SU-DHL-6 (cell line): Measurements from ENCODE around the gene LRRC71.

Experiments used
- H2AFZ ChIP-seq: fragments of 200-600 bp; sonication (generic); 2 replicates; pipeline ENCODE4 v1.6.1; 2014; ENCODE audit warnings: low read depth, mild to moderate bottlenecking, moderate library complexity, mixed read lengths, antibody characterized with exemption, low read length; ENCODE audit not compliant: severe bottlenecking
- H3F3A ChIP-seq: fragments of 200-600 bp; shearing (Covaris generic); 2 replicates; pipeline ENCODE4 v1.6.0; 2016; ENCODE audit warnings: antibody characterized with exemption, mild to moderate bottlenecking; ENCODE audit not compliant: insufficient read depth
- H3K27ac ChIP-seq: fragments of 200-600 bp; sonication (generic); 2 replicates; pipeline ENCODE4 v1.5.1; 2016; ENCODE audit warnings: low read depth, mild to moderate bottlenecking, low read length, moderate library complexity, mixed read lengths
- H3K27me3 ChIP-seq: fragments of 200-600 bp; sonication (generic), shearing (Covaris generic); 2 replicates; pipeline ENCODE4 v1.6.0; 2014; ENCODE audit warnings: mild to moderate bottlenecking, low read length
- H3K36me3 ChIP-seq: fragments of 200-600 bp; sonication (generic); 2 replicates; pipeline ENCODE4 v1.6.1; 2014; ENCODE audit warnings: mild to moderate bottlenecking, low read length, mixed read lengths
- H3K4me2 ChIP-seq: fragments of 300-600, 200-600 bp; shearing (Covaris generic), sonication (generic); 2 replicates; pipeline ENCODE4 v1.6.0; 2014; ENCODE audit warnings: low read length, low read depth, mild to moderate bottlenecking; ENCODE audit not compliant: poor library complexity, severe bottlenecking
- H3K4me3 ChIP-seq: fragments of 200-600 bp; sonication (generic); 2 replicates; pipeline ENCODE4 v1.5.1; 2014; ENCODE audit warnings: antibody characterized with exemption, low read length, mild to moderate bottlenecking, mixed read lengths; ENCODE audit not compliant: insufficient read depth, poor library complexity, severe bottlenecking
- H3K79me2 ChIP-seq: fragments of 200-600 bp; sonication (generic); 2 replicates; pipeline ENCODE4 v1.6.1; 2014; ENCODE audit warnings: mild to moderate bottlenecking, low read length, moderate library complexity; ENCODE audit not compliant: insufficient read depth
- H3K9ac ChIP-seq: fragments of 200-600 bp; sonication (generic); 2 replicates; pipeline ENCODE4 v1.7.0; 2014; ENCODE audit warnings: mild to moderate bottlenecking, low read length
- H3K9me2 ChIP-seq: fragments of 200-600 bp; sonication (generic); replicated peaks from 2 replicates; pipeline ENCODE4 v1.6.1; 2014; ENCODE audit warnings: low read length; ENCODE audit not compliant: insufficient read depth
- H3K9me3 ChIP-seq: fragments of 200-600 bp; sonication (generic); 2 replicates; pipeline ENCODE4 v1.6.1; 2014; ENCODE audit warnings: low read length, mixed read lengths; ENCODE audit not compliant: insufficient read depth
- H4K20me1 ChIP-seq: fragments of 200-600 bp; sonication (generic); 2 replicates; pipeline ENCODE4 v1.6.1; 2014; ENCODE audit warnings: low read depth, mild to moderate bottlenecking, antibody characterized with exemption, low read length, moderate library complexity, mixed read lengths
- CTCF ChIP-seq: fragments of 200-600 bp; sonication (generic); IDR thresholded peaks from one replicate; pipeline ENCODE4 v1.5.1; 2017; ENCODE audit warnings: antibody characterized with exemption, mild to moderate bottlenecking, low read length, moderate library complexity; ENCODE audit not compliant: insufficient read depth, poor library complexity, severe bottlenecking
- EZH2phosphoT487 ChIP-seq: fragments of 200-600 bp; sonication (generic), shearing (Covaris generic); conservative IDR thresholded peaks from 2 replicates; pipeline ENCODE4 v1.6.1; 2018; ENCODE audit warnings: mild to moderate bottlenecking, antibody characterized with exemption, low read length, moderate library complexity, mixed read lengths

LRRC71 gene

GRCh38 chr1:156949127-156949526 lies 28.7 kb downstream of the LRRC71 start:
- Histone ChIP-seq H3K27me3 (no peaks in the 10 kb centered on the region), H4K20me1 (no peaks in the 10 kb centered on the region), H3K4me3 (no peak overlapping the region), H3K9me3 (no peaks in the 10 kb centered on the region), H3K9me2 (no peaks in the 10 kb centered on the region), H3K9ac (no peak overlapping the region), H3K36me3 (no peaks in the 10 kb centered on the region), H3K79me2 (no peaks in the 10 kb centered on the region), H3K4me2 (no peak overlapping the region), H2AFZ (no peak overlapping the region), H3F3A (no peaks in the 10 kb centered on the region), H3K27ac (no peak overlapping the region)
- no peak for TF ChIP-seq CTCF
- TF ChIP-seq EZH2phosphoT487 = no peak

- Histone ChIP-seq H3K36me3 (no peaks in the 10 kb centered on the region), H3K79me2 (no peaks in the 10 kb centered on the region), H3K4me3 (no peak overlapping the region), H3F3A (no peaks in the 10 kb centered on the region), H4K20me1 (no peaks in the 10 kb centered on the region), H3K9me3 (no peaks in the 10 kb centered on the region), H3K4me2 (no peak overlapping the region), H3K27ac (no peak overlapping the region), H2AFZ (no peak overlapping the region), H3K27me3 (no peaks in the 10 kb centered on the region), H3K9me2 (no peaks in the 10 kb centered on the region), H3K9ac (no peak overlapping the region)
- no peak for TF ChIP-seq EZH2phosphoT487
- no peak for TF ChIP-seq CTCF
Observed at GRCh38 chr1:156951371-156951770, 30.9 kb downstream of the LRRC71 start.

GRCh38 chr1:156953571-156953970 lies 33.1 kb downstream of the LRRC71 start:
- H3K9me2 ChIP-seq = no peaks in the 10 kb centered on the region
- no peak overlapping the region for H3K4me3 ChIP-seq
- no peak for TF ChIP-seq EZH2phosphoT487
- TF ChIP-seq CTCF = no peak
- no peak overlapping the region for H3K4me2 ChIP-seq
- H3F3A ChIP-seq = no peaks in the 10 kb centered on the region
- H3K79me2 ChIP-seq = no peaks in the 10 kb centered on the region
- no peak overlapping the region for H3K27ac ChIP-seq
- H2AFZ ChIP-seq = no peak overlapping the region
- no peak overlapping the region for H3K9ac ChIP-seq
- no peaks in the 10 kb centered on the region for H3K27me3 ChIP-seq
- H3K36me3 ChIP-seq = no peaks in the 10 kb centered on the region
- H3K9me3 ChIP-seq = no peaks in the 10 kb centered on the region
- H4K20me1 ChIP-seq = no peaks in the 10 kb centered on the region

- Histone ChIP-seq H3K9me2 (no peaks in the 10 kb centered on the region), H3K27ac (no peak overlapping the region), H3F3A (no peaks in the 10 kb centered on the region), H3K4me3 (no peak overlapping the region), H2AFZ (no peak overlapping the region), H3K9me3 (no peaks in the 10 kb centered on the region), H3K36me3 (no peaks in the 10 kb centered on the region), H4K20me1 (no peaks in the 10 kb centered on the region), H3K27me3 (no peaks in the 10 kb centered on the region), H3K9ac (no peak overlapping the region), H3K4me2 (no peak overlapping the region), H3K79me2 (no peaks in the 10 kb centered on the region)
- TF ChIP-seq CTCF (no peak), EZH2phosphoT487 (no peak)
Observed at GRCh38 chr1:156956333-156956732, 35.9 kb downstream of the LRRC71 start.
